Uterus (tissue), 4 donors: Measurements from ENCODE around the gene CTXND2. TPM values are rescaled to one million over a fixed set of nuclear protein-coding genes. Genes with fewer than 3 reads are reported as not detected.
"Not testable (repeated sequence)": the region's sequence is repeated elsewhere in the genome, so short reads cannot be mapped to it uniquely, and the experiment has no call there.

Experiments
- DNase-seq, 2 donors: peaks; one replicate each; pipeline ENCODE4 v3.0.0-alpha.2; 2019 to 2020
- H3K27ac ChIP-seq, 2 donors: fragments of 200-600 bp; sonication (generic); 1 replicate in 1 of 2; 2 replicates in 1 of 2; pipeline ENCODE4 v1.5.1; 2016 to 2018
- H3K27me3 ChIP-seq, 2 donors: fragments of 200-600 bp; sonication (generic); one replicate each; pipeline ENCODE4 v1.5.1; 2018 to 2019; ENCODE audit warnings: control low read depth in 1 of 2
- H3K36me3 ChIP-seq, 2 donors: fragments of 200-600 bp; sonication (generic); one replicate each; pipeline ENCODE4 v1.5.1; 2019; ENCODE audit warnings: control low read depth in 1 of 2
- H3K4me1 ChIP-seq, 2 donors: fragments of 200-600 bp; sonication (generic); one replicate each; pipeline ENCODE4 v1.5.1; 2018 to 2019; ENCODE audit warnings: control low read depth in 1 of 2
- H3K4me3 ChIP-seq, 2 donors: fragments of 200-600 bp; sonication (generic); 1 replicate in 1 of 2; 2 replicates in 1 of 2; pipeline ENCODE4 v1.5.1; 2018 to 2019; ENCODE audit warnings: mild to moderate bottlenecking in 1 of 2
- H3K9me3 ChIP-seq, 2 donors: fragments of 200-600 bp; sonication (generic); one replicate each; pipeline ENCODE4 v1.5.1; 2019; ENCODE audit warnings: control low read depth in 1 of 2
- POLR2A ChIP-seq, 2 donors: fragments of 450-650 bp; IDR thresholded peaks; one replicate each; pipeline ENCODE4 v1.6.1; 2016; ENCODE audit warnings: antibody characterized with exemption in 2 of 2, mild to moderate bottlenecking in 1 of 2, moderate library complexity in 1 of 2
- intact Hi-C: fragments of 100-400 bp; cut with DNase I; formaldehyde crosslinking; loops from one replicate; pipeline ENCODE4 v1.15.1; 2023; ENCODE audit warnings: low total_unique reads
- total RNA-seq, 4 donors: library from RNA; depleted of rRNA in 3 of 4; stranded (reverse); fragments of >200 nt in 3 of 4; gene quantifications; one replicate each; pipeline versions ENCODE4 v1.1.0 to v1.2.4, GENCODE V29; 2014 to 2023
- TF ChIP-seq, protein P1 (sequence below), 4 experiments: fragments of 200-600 bp in 2 of 4; fragments of 450-650 bp in 2 of 4; sonication (generic) in 2 of 4; IDR thresholded peaks; one replicate each; pipeline ENCODE4 v1.5.1; 2016 to 2019; ENCODE audit warnings: antibody characterized with exemption in 4 of 4, mild to moderate bottlenecking in 2 of 4, moderate library complexity in 1 of 4
- donor health status: DM: yes; HTN: yes; CAD: no.

The CTXND2 gene
- total RNA-seq, 4 donors from 2014 or later, result not detected

DNA sequence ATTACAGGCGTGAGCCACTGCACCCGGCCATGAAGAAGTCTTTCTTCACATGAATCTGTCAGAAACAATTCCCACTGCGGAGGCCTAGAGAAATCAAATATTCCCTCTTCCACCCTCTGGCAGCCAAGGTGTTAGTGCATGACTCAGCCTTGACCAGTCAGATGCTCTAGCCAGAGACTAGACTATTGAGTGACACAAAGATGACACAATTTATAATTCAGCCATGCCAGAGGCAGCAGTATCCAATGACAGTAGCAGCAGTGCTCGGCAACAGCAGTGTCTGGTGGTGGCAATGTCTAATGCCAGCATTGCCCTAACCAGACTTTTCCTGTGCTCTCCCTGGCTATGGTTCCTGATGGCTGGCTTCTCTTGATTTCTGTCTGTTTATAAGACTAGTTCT is 8.7 kb downstream of the CTXND2 start:
- Histone ChIP-seq H3K27ac (no peak overlapping the region), H3K27me3 (no peaks in the 10 kb centered on the region), H3K9me3 (no peaks in the 10 kb centered on the region), H3K4me1 (no peaks in the 10 kb centered on the region), H3K36me3 (no peaks in the 10 kb centered on the region), H3K4me3 (no peak overlapping the region)
- intact Hi-C loops, result no loop called here
- TF ChIP-seq, protein P1, sequence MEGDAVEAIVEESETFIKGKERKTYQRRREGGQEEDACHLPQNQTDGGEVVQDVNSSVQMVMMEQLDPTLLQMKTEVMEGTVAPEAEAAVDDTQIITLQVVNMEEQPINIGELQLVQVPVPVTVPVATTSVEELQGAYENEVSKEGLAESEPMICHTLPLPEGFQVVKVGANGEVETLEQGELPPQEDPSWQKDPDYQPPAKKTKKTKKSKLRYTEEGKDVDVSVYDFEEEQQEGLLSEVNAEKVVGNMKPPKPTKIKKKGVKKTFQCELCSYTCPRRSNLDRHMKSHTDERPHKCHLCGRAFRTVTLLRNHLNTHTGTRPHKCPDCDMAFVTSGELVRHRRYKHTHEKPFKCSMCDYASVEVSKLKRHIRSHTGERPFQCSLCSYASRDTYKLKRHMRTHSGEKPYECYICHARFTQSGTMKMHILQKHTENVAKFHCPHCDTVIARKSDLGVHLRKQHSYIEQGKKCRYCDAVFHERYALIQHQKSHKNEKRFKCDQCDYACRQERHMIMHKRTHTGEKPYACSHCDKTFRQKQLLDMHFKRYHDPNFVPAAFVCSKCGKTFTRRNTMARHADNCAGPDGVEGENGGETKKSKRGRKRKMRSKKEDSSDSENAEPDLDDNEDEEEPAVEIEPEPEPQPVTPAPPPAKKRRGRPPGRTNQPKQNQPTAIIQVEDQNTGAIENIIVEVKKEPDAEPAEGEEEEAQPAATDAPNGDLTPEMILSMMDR (IDR thresholded peaks at IDR 0.05), result no peak
- no peak for DNase-seq

DNA sequence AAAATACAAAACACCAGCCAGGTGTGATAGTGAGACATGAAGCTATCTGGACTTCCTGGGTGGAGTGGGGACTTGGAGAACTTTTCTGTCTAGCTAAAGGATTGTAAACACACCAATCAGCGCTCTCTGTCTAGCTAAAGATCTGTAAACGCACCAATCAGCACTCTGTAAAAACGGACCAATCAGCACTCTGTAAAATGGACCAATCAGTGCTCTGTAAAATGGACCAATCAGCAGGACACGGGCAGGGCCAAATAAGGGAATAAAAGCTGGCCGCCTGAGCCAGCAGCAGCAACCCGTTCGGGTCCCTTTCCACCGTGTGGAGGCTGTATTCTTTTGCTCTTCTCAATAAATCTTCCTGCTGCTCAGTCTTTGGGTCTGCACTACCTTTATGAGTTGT is 12.9 kb downstream of the CTXND2 start:
- intact Hi-C loops, H3K4me3 ChIP-seq, H3K4me1 ChIP-seq, H3K36me3 ChIP-seq, DNase-seq, H3K27me3 ChIP-seq, H3K9me3 ChIP-seq, H3K27ac ChIP-seq: not testable (repeated sequence)

GRCh38 chr1:150902346-150902745 is 15.4 kb downstream of the CTXND2 start:
- H3K27ac ChIP-seq, result no peak overlapping the region
- no peaks in the 10 kb centered on the region for H3K27me3 ChIP-seq
- TF ChIP-seq POLR2A (IDR thresholded peaks at IDR 0.05), result no peak
- TF ChIP-seq, protein P1 (IDR thresholded peaks at IDR 0.05), result no peak
- no peak for DNase-seq
- H3K4me3 ChIP-seq, result no peak overlapping the region
- H3K36me3 ChIP-seq, result no peaks in the 10 kb centered on the region
- intact Hi-C loops, result no loop called here
- H3K9me3 ChIP-seq, result no peaks in the 10 kb centered on the region
- no peaks in the 10 kb centered on the region for H3K4me1 ChIP-seq

GRCh38 chr1:150902751-150903150 is 15.8 kb downstream of the CTXND2 start:
- DNase-seq, result no peak
- intact Hi-C loops, result no loop called here
- Histone ChIP-seq H3K4me1 (no peaks in the 10 kb centered on the region), H3K27me3 (no peaks in the 10 kb centered on the region), H3K4me3 (no peak overlapping the region), H3K9me3 (no peaks in the 10 kb centered on the region), H3K36me3 (no peaks in the 10 kb centered on the region), H3K27ac (no peak overlapping the region)
- TF ChIP-seq, protein P1 (IDR thresholded peaks at IDR 0.05), result no peak
- no peak for TF ChIP-seq POLR2A (IDR thresholded peaks at IDR 0.05)

DNA sequence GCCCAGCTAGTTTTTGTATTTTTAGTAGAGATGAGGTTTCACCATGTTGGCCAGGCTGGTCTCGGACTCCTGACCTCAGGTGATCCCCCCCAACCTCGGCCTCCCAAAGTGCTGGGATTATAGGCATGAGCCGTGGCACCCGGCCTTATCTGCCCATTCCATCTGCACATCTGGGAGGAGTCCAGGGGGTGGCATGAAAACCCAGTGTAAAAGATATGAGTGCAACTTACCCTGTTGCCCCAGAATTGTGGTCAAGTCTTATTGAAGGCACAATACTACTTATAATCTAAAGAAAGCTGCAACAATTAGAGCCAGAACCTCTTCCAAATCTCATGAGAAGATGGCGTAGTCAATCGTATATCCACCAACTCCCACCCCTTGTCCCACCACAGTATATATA is 18.4 kb downstream of the CTXND2 start:
- Histone ChIP-seq H3K4me1 (no peaks in the 10 kb centered on the region), H3K9me3 (no peaks in the 10 kb centered on the region), H3K36me3 (no peaks in the 10 kb centered on the region), H3K27me3 (no peaks in the 10 kb centered on the region), H3K27ac (no peak overlapping the region), H3K4me3 (no peak overlapping the region)
- DNase-seq, result no peak
- no peak for TF ChIP-seq POLR2A (IDR thresholded peaks at IDR 0.05)
- TF ChIP-seq, protein P1 (IDR thresholded peaks at IDR 0.05), result no peak
- intact Hi-C loops, result no loop called here

- no peaks in the 10 kb centered on the region for H3K27me3 ChIP-seq
- H3K36me3 ChIP-seq, result no peaks in the 10 kb centered on the region
- intact Hi-C loops, result no loop called here
- no peak overlapping the region for H3K27ac ChIP-seq
- no peaks in the 10 kb centered on the region for H3K9me3 ChIP-seq
- no peak for DNase-seq
- H3K4me3 ChIP-seq, result no peak overlapping the region
- TF ChIP-seq POLR2A (IDR thresholded peaks at IDR 0.05), result no peak
- TF ChIP-seq, protein P1 (IDR thresholded peaks at IDR 0.05), result no peak
- H3K4me1 ChIP-seq, result no peaks in the 10 kb centered on the region
Measured at GRCh38 chr1:150906329-150906728, 19.4 kb downstream of the CTXND2 start.
